ENCODE results near the gene PCGF1. TPM values are rescaled to one million over a fixed set of nuclear protein-coding genes. Genes with fewer than 3 reads are reported as not detected.
"Not testable (repeated sequence)": the region's sequence is repeated elsewhere in the genome, so short reads cannot be mapped to it uniquely, and the experiment has no call there.

PCGF1 gene
- total RNA-seq, 2 donors from 2014 or later = 13.6 to 14.7 TPM

GRCh38 chr2:74474899-74475298 lies 32.6 kb downstream of the PCGF1 start:
- H3K36me3 ChIP-seq = peaks cover 0 to 3% of the 10 kb centered on the region in 2 donors
- no peaks in the 10 kb centered on the region for H3K9me3 ChIP-seq
- H3K4me1 ChIP-seq (replicated peaks) = no peaks in the 10 kb centered on the region
- no peak overlapping the region for H3K27ac ChIP-seq
- H3K27me3 ChIP-seq (replicated peaks; ENCODE audit: insufficient read depth) = no peaks in the 10 kb centered on the region
- no peak for DNase-seq (ENCODE audit: low spot score)
- 90% methylated on average over 5 of the region's 5 CpGs for WGBS
- intact Hi-C loops (cut with DNase I) = no loop called here
- TF ChIP-seq POLR2AphosphoS5 (IDR thresholded peaks at IDR 0.05) (no peak), POLR2A (IDR thresholded peaks at IDR 0.05) (no peak)
- TF ChIP-seq, protein P1, sequence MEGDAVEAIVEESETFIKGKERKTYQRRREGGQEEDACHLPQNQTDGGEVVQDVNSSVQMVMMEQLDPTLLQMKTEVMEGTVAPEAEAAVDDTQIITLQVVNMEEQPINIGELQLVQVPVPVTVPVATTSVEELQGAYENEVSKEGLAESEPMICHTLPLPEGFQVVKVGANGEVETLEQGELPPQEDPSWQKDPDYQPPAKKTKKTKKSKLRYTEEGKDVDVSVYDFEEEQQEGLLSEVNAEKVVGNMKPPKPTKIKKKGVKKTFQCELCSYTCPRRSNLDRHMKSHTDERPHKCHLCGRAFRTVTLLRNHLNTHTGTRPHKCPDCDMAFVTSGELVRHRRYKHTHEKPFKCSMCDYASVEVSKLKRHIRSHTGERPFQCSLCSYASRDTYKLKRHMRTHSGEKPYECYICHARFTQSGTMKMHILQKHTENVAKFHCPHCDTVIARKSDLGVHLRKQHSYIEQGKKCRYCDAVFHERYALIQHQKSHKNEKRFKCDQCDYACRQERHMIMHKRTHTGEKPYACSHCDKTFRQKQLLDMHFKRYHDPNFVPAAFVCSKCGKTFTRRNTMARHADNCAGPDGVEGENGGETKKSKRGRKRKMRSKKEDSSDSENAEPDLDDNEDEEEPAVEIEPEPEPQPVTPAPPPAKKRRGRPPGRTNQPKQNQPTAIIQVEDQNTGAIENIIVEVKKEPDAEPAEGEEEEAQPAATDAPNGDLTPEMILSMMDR (IDR thresholded peaks at IDR 0.05) = no peak
- no peak overlapping the region for H3K4me3 ChIP-seq

DNA sequence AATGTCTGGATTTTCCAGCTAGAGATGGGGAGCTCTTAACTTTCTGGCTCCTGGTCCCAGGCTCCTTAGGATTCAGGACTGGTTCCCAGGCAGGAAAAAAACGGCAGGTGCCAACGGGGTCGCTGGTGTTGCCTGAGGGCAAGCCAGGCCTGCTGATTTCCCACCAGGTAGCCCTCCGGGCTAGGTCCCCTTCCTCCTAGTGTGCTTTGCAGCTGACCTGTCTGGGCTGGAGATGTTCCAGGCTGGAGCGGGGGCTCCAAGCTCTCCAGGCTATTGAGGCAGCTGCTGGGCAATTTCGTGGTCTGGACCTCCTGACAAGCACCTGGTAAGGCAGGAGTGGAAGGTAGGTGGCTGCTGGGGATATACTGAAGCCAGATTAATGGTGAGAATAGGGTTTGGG lies 33.0 kb downstream of the PCGF1 start:
- intact Hi-C loops (cut with DNase I) = no loop called here
- H3K4me3 ChIP-seq = no peak overlapping the region
- H3K36me3 ChIP-seq = peaks cover 0 to 3% of the 10 kb centered on the region in 2 donors
- no peaks in the 10 kb centered on the region for H3K9me3 ChIP-seq
- no peak for DNase-seq (ENCODE audit: low spot score)
- 92% methylated on average over 6 of the region's 6 CpGs for WGBS
- no peaks in the 10 kb centered on the region for H3K27me3 ChIP-seq (replicated peaks; ENCODE audit: insufficient read depth)
- H3K27ac ChIP-seq = no peak overlapping the region
- TF ChIP-seq, protein P1 (IDR thresholded peaks at IDR 0.05) = no peak
- no peak for TF ChIP-seq POLR2A (IDR thresholded peaks at IDR 0.05)
- TF ChIP-seq POLR2AphosphoS5 (IDR thresholded peaks at IDR 0.05) = no peak
- no peaks in the 10 kb centered on the region for H3K4me1 ChIP-seq (replicated peaks)

DNA sequence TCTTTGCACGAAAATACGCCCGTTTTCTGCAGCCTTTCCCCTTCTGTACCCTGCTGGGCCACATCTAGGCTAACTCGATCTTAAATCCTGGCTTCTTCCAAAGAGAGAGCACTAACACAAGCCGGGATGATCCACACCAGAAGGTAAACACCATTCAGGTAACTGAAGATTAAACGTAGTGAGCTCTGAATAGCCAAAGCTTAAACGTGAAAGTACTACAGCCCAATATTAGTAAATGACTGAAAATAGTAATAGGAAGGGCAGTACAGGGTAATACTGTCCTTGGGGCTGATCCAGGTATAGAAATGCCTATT lies 34.6 kb downstream of the PCGF1 start:
- Histone ChIP-seq H3K36me3 (peaks cover 0 to 3% of the 10 kb centered on the region in 2 donors), H3K27me3 (replicated peaks; ENCODE audit: insufficient read depth) (no peaks in the 10 kb centered on the region), H3K27ac (peak overlapping the region; percentile 89 to 91), H3K4me3 (peak overlapping the region; percentile 51 to 63), H3K9me3 (no peaks in the 10 kb centered on the region), H3K4me1 (replicated peaks) (no peaks in the 10 kb centered on the region)
- intact Hi-C loops (cut with DNase I) = no loop called here
- 11% methylated on average over 7 of the region's 7 CpGs for WGBS
- no peak for DNase-seq (ENCODE audit: low spot score)
- TF ChIP-seq POLR2AphosphoS5 (IDR thresholded peaks at IDR 0.05) (no peak), POLR2A (IDR thresholded peaks at IDR 0.05) (no peak)

DNA sequence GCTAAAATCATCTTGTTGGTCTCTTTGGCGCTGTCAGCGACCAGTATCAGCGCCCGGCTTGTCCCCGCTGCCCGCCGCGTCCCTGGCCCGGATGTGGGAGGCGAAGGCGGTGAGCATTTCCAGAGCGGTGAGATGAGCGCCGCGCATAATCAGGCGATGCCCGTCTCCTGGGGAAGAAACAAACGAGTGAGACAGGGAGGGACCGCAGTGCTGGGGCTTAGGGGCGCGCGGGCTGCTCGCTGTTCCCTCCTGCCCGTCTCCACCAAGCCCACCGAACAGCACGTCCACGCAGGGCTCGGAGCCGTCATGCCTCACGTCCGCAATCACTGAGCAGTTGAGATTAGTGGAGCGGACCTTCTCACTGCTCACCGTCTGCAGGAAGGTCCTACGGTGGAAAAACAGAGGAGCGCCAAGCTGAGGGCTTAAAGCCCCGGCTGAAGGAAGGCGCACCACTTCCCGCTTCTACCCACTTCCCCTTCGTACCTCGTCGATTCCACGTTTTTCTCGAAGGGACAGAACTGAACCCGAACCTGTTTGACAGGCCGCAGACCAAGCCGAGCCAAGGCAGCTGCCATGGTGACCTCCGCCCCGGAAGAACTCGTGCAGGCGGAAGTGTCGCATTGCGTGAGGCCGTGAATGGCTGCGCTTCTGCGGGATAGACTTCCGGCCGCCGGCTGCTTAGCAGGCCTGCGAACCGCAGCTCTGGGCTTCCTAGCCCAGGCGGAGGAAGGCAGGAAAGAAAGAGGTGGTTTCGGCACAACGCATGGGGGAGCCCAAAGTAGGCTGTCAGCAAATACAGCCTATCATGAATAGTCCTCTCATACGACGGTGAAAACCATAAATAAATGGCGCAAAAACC lies 35.2 kb downstream of the PCGF1 start, which contains the start of gene MRPL53:
Gene MRPL53, minus strand, starts transcription at position 595 of the 859 bp plus-strand sequence. Its CDS starts 20 bp downstream, at position 575.
- DNase-seq (ENCODE audit: low spot score) = peak; percentile 91
- Histone ChIP-seq H3K4me1 (replicated peaks) (no peaks in the 10 kb centered on the region), H3K27ac (peak within 1 kb of the TSS; percentile 89 to 91), H3K27me3 (replicated peaks; ENCODE audit: insufficient read depth) (no peaks in the 10 kb centered on the region), H3K4me3 (peak within 1 kb of the TSS; percentile 51 to 63), H3K9me3 (no peaks in the 10 kb centered on the region), H3K36me3 (peaks cover 0 to 3% of the 10 kb centered on the region in 2 donors)
- peak; percentile 50 for TF ChIP-seq POLR2A (IDR thresholded peaks at IDR 0.05)
- TF ChIP-seq, protein P1 (IDR thresholded peaks at IDR 0.05) = peak in 1 of 4 experiments; percentile 16
- peak; percentile 98 for TF ChIP-seq POLR2AphosphoS5 (IDR thresholded peaks at IDR 0.05)
- intact Hi-C loops (cut with DNase I) = no loop called here
- WGBS = under 1% methylated on average over 66 of the region's 66 CpGs

- H3K36me3 ChIP-seq = peaks cover 0 to 3% of the 10 kb centered on the region in 2 donors
- intact Hi-C loops (cut with DNase I) = no loop called here
These were observed 36.0 kb downstream of the PCGF1 start for GRCh38 chr2:74471332-74472065.

GRCh38 chr2:74470742-74471141 lies 36.8 kb downstream of the PCGF1 start:
- H3K27ac ChIP-seq; intact Hi-C loops (cut with DNase I); H3K4me3 ChIP-seq; DNase-seq (ENCODE audit: low spot score); H3K4me1 ChIP-seq (replicated peaks); H3K36me3 ChIP-seq; H3K27me3 ChIP-seq (replicated peaks; ENCODE audit: insufficient read depth); H3K9me3 ChIP-seq: not testable (repeated sequence)
- 94% methylated on average over 12 of the region's 12 CpGs for WGBS

More at GRCh38 chr2:74471332-74472065, 36.0 kb downstream of the PCGF1 start:
- 59% methylated on average over 16 of the region's 16 CpGs for WGBS
- peak overlapping the region; percentile 51 to 63 for H3K4me3 ChIP-seq
- no peaks in the 10 kb centered on the region for H3K27me3 ChIP-seq (replicated peaks; ENCODE audit: insufficient read depth)
- H3K27ac ChIP-seq = peak overlapping the region; percentile 89 to 91
- no peak for DNase-seq (ENCODE audit: low spot score)
- TF ChIP-seq POLR2AphosphoS5 (IDR thresholded peaks at IDR 0.05) (no peak), POLR2A (IDR thresholded peaks at IDR 0.05) (no peak)
- TF ChIP-seq, protein P1 (IDR thresholded peaks at IDR 0.05) = no peak
- no peaks in the 10 kb centered on the region for H3K9me3 ChIP-seq
- no peaks in the 10 kb centered on the region for H3K4me1 ChIP-seq (replicated peaks)
